Uterus (tissue), 4 donors: ENCODE measurements around the gene ALG14. TPM values are rescaled to one million over a fixed set of nuclear protein-coding genes. Genes with fewer than 3 reads are reported as not detected.
A peak's percentile ranks its signal among the peaks of the same experiment; 100 is the strongest.

Experiments used
- DNase-seq, 2 donors: peaks; one replicate each; pipeline ENCODE4 v3.0.0-alpha.2; 2019 to 2020
- H3K27ac ChIP-seq, 2 donors: fragments of 200-600 bp; sonication (generic); 1 replicate in 1 of 2; 2 replicates in 1 of 2; pipeline ENCODE4 v1.5.1; 2016 to 2018
- H3K27me3 ChIP-seq, 2 donors: fragments of 200-600 bp; sonication (generic); one replicate each; pipeline ENCODE4 v1.5.1; 2018 to 2019; ENCODE audit warnings: control low read depth in 1 of 2
- H3K36me3 ChIP-seq, 2 donors: fragments of 200-600 bp; sonication (generic); one replicate each; pipeline ENCODE4 v1.5.1; 2019; ENCODE audit warnings: control low read depth in 1 of 2
- H3K4me1 ChIP-seq, 2 donors: fragments of 200-600 bp; sonication (generic); one replicate each; pipeline ENCODE4 v1.5.1; 2018 to 2019; ENCODE audit warnings: control low read depth in 1 of 2
- H3K4me3 ChIP-seq, 2 donors: fragments of 200-600 bp; sonication (generic); 1 replicate in 1 of 2; 2 replicates in 1 of 2; pipeline ENCODE4 v1.5.1; 2018 to 2019; ENCODE audit warnings: mild to moderate bottlenecking in 1 of 2
- H3K9me3 ChIP-seq, 2 donors: fragments of 200-600 bp; sonication (generic); one replicate each; pipeline ENCODE4 v1.5.1; 2019; ENCODE audit warnings: control low read depth in 1 of 2
- POLR2A ChIP-seq, 2 donors: fragments of 450-650 bp; IDR thresholded peaks; one replicate each; pipeline ENCODE4 v1.6.1; 2016; ENCODE audit warnings: antibody characterized with exemption in 2 of 2, mild to moderate bottlenecking in 1 of 2, moderate library complexity in 1 of 2
- intact Hi-C: fragments of 100-400 bp; cut with DNase I; formaldehyde crosslinking; loops from one replicate; pipeline ENCODE4 v1.15.1; 2023; ENCODE audit warnings: low total_unique reads
- total RNA-seq, 4 donors: library from RNA; depleted of rRNA in 3 of 4; stranded (reverse); fragments of >200 nt in 3 of 4; gene quantifications; one replicate each; pipeline versions ENCODE4 v1.1.0 to v1.2.4, GENCODE V29; 2014 to 2023
- TF ChIP-seq, protein P1 (sequence below), 4 experiments: fragments of 200-600 bp in 2 of 4; fragments of 450-650 bp in 2 of 4; sonication (generic) in 2 of 4; IDR thresholded peaks; one replicate each; pipeline ENCODE4 v1.5.1; 2016 to 2019; ENCODE audit warnings: antibody characterized with exemption in 4 of 4, mild to moderate bottlenecking in 2 of 4, moderate library complexity in 1 of 4
- donor health status: DM: yes; HTN: yes; CAD: no.

ALG14 gene
- total RNA-seq, 4 donors from 2014 or later, result 0.51 to 6.7 (median 1.6) TPM

DNA sequence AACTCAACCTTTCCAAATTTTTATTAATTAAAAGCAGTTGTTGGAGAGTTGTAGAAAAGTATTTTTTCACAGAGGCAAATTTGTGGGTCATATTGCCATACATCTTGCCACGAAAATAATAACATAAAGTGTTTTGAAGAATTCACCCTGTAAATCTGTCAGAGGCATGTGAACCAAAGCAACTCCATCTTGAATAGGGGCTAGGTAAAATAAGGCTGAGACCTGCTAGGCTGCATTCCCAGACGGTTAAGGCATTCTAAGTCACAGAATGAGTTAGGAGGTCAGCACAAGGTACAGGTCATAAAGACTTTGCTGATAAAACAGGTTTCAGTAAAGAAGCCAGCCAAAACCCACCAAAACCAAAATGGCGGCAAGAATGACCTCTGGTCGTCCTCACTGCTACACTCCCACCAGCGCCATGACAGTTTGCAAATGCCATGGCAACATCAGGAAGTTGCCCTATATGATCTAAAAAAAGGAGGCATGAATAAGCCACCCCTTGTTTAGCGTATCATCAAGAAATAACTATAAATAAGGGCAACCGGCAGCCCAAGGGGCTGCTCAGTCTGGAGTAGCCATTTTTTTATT lies 141.4 kb downstream of the ALG14 start:
- intact Hi-C loops, result no loop called here
- peaks cover 0 to under 1% of the 10 kb centered on the region in 2 donors for H3K4me1 ChIP-seq
- H3K4me3 ChIP-seq, result no peak overlapping the region
- H3K9me3 ChIP-seq, result no peaks in the 10 kb centered on the region
- H3K27me3 ChIP-seq, result no peaks in the 10 kb centered on the region
- no peak for DNase-seq
- H3K36me3 ChIP-seq, result no peaks in the 10 kb centered on the region
- TF ChIP-seq POLR2A (IDR thresholded peaks at IDR 0.05), result no peak
- TF ChIP-seq, protein P1, sequence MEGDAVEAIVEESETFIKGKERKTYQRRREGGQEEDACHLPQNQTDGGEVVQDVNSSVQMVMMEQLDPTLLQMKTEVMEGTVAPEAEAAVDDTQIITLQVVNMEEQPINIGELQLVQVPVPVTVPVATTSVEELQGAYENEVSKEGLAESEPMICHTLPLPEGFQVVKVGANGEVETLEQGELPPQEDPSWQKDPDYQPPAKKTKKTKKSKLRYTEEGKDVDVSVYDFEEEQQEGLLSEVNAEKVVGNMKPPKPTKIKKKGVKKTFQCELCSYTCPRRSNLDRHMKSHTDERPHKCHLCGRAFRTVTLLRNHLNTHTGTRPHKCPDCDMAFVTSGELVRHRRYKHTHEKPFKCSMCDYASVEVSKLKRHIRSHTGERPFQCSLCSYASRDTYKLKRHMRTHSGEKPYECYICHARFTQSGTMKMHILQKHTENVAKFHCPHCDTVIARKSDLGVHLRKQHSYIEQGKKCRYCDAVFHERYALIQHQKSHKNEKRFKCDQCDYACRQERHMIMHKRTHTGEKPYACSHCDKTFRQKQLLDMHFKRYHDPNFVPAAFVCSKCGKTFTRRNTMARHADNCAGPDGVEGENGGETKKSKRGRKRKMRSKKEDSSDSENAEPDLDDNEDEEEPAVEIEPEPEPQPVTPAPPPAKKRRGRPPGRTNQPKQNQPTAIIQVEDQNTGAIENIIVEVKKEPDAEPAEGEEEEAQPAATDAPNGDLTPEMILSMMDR (IDR thresholded peaks at IDR 0.05), result no peak
- no peak overlapping the region for H3K27ac ChIP-seq

DNA sequence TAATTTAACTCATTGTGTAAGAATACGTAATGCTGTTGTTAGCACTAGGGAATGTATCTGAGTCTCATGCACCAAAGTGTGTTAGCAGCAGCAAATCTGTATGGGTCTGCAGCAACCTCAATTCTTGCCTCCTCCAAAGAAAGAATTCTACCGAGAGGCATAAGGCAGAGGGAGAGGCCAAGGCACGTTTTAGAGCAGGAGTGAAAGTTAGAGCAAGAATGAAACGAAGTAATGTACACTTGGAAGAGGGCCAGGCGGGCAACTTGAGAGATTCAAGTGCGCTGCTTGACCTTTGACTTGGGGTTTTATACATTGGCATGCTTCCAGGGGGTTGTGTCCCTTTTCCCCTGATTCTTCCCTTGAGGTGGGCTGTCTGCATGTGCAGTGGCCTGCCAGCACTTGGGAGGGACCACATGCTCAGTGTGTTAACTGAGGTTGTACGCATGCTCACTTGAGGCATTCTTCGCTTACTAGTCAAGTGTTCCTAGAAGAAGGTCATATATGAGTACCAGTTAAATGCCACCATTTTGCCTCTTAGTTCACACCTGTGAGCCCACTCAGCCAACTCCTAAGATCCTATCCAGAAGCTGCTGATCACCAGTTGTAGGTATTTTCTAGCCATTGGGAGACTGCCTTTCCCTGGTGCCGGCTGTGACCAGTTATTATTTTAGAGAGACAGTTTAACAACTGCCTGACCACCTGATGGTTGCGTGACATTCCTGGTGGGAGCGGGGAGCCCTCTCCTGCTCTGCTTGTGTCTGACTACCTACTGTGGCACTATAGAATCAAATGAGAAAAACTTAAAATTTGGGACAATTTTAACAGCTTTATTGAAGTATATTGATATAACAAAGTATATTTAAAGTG lies 143.2 kb downstream of the ALG14 start:
- no peaks in the 10 kb centered on the region for H3K9me3 ChIP-seq
- no peak for TF ChIP-seq POLR2A (IDR thresholded peaks at IDR 0.05)
- TF ChIP-seq, protein P1 (IDR thresholded peaks at IDR 0.05), result no peak
- DNase-seq, result peak in 1 of 2 donors; percentile 67
- H3K27ac ChIP-seq, result peak overlapping the region; percentile 98 to 100
- intact Hi-C loops, result loop anchor here (5.0 to 10.0 kb wide), 3 partner anchors 75 to 113 kb away; no protein-coding TSS in a partner anchor
- no peaks in the 10 kb centered on the region for H3K27me3 ChIP-seq
- no peaks in the 10 kb centered on the region for H3K36me3 ChIP-seq
- no peak overlapping the region for H3K4me3 ChIP-seq
- no peaks in the 10 kb centered on the region for H3K4me1 ChIP-seq

DNA sequence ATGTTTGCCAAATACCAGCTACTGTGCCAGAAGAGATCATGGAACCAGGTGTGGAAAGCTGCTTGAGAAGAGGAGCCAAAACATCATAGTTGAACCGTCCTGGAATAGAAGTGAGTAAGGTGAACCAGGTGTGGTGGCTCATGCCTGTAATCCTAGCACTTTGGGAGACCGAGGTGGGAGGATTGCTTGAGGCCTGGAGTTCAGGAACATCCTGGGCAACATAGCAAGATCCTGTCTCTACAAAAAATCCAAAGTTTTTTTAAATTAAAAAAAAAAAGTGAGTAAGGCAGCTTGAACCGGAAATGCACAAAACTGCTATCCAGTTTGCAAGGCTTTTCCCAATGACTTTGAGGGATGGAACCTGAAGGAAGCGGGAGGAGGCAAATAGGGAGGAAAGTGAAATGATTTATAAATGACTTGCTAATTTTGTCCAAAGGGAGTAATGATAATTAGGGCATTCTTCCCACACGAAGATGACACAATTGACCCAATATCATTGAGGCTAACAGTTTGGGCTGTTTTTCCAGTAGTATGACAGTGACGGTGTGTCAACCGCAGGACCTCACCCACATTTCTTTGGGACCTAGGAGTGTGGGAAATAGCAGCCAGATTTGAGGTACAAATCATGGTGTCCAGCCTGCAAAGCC lies 144.3 kb downstream of the ALG14 start:
- Histone ChIP-seq H3K36me3 (no peaks in the 10 kb centered on the region), H3K27ac (peak overlapping the region; percentile 98 to 100), H3K27me3 (no peaks in the 10 kb centered on the region), H3K4me1 (no peaks in the 10 kb centered on the region), H3K4me3 (peak overlapping the region; percentile 55 to 91), H3K9me3 (no peaks in the 10 kb centered on the region)
- no peak for DNase-seq
- TF ChIP-seq, protein P1 (IDR thresholded peaks at IDR 0.05), result no peak
- no peak for TF ChIP-seq POLR2A (IDR thresholded peaks at IDR 0.05)
- intact Hi-C loops, result loop anchor here (5.0 to 10.0 kb wide), 3 partner anchors 74 to 114 kb away; no protein-coding TSS in a partner anchor

DNA sequence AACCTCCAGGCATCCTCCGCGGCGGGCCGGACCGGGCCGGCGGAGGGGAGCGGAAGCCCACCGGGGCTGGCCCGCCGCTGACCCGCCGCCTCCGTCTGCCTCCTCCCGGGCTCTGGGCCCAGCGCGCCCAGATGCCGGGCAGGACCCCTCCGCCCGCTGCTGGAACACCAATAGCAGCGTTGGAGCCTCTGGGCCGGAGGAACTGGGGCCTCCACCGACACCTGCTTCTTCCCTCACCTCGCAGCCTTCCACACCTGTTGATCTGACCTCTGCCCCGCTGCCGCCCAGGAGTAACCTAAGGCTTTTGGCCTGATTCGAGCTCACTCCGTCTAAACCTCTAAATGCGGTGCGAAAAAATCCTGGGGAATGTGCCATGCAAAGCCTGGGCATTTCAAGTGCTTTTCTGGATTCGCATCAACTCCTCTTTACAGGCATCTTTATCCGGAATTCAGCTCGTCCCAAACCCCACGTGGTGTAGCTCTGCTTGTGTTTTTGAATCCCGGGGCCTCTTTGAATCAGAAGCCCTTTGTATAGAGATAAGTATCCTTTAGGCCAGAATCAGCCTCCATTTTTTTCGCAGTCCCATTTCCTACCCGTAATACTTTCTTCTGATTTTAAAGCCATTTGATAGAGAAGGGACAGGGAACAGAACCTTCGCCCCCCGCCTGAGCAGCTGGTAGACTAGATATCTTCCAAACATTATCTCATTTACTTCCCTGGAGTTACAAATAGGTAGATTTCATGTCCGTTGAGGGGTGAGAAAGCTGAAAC lies 145.2 kb downstream of the ALG14 start:
- no peak for TF ChIP-seq POLR2A (IDR thresholded peaks at IDR 0.05)
- TF ChIP-seq, protein P1 (IDR thresholded peaks at IDR 0.05), result no peak
- DNase-seq, result peak in 1 of 2 donors; percentile 65
- intact Hi-C loops, result loop anchor here (5.0 to 10.0 kb wide), 3 partner anchors 73 to 115 kb away; no protein-coding TSS in a partner anchor

More for the DNA sequence above, 145.2 kb downstream of the ALG14 start:
- no peaks in the 10 kb centered on the region for H3K9me3 ChIP-seq
- peak overlapping the region; percentile 55 to 91 for H3K4me3 ChIP-seq
- H3K4me1 ChIP-seq, result no peaks in the 10 kb centered on the region
- no peaks in the 10 kb centered on the region for H3K36me3 ChIP-seq
- H3K27ac ChIP-seq, result peak overlapping the region; percentile 98 to 100
- no peaks in the 10 kb centered on the region for H3K27me3 ChIP-seq
